ENCODE data around the gene POTEC. TPM values are rescaled to one million over a fixed set of nuclear protein-coding genes. Genes with fewer than 3 reads are reported as not detected.
"Not testable (repeated sequence)": the region's sequence is repeated elsewhere in the genome, so short reads cannot be mapped to it uniquely, and the experiment has no call there.

POTEC gene
- total RNA-seq, result not detected
- not detected for polyA plus RNA-seq (ENCODE audit: insufficient read depth, low read depth, low replicate concordance)
- long read RNA-seq, donor 1, result 0 reads
- long read RNA-seq, donor 2, result 0 reads
- long read RNA-seq, donor 3, result 0 reads
- long read RNA-seq, donor 4, result 0 reads
- long read RNA-seq, donor 5, result 0 reads
- long read RNA-seq, donor 6, result 0 reads
- long read RNA-seq, donor 7, result 0 reads
- long read RNA-seq, donor 8, result 0 reads
- long read RNA-seq, donor 9, result 0 reads
- long read RNA-seq, donor 10, result 0 reads

- H3K4me3 ChIP-seq (ENCODE audit: low read length in 3 of 3); H3K27me3 ChIP-seq (ENCODE audit: control insufficient read depth, insufficient read depth, low read length); H3K27ac ChIP-seq (ENCODE audit: low read depth in 2 of 2, low read length in 2 of 2); FAIRE-seq; H3K36me3 ChIP-seq (ENCODE audit: control insufficient read depth in 2 of 3, insufficient read depth in 3 of 3, low read length in 3 of 3); DNase-seq; intact Hi-C loops (cut with DNase I); H3K9me3 ChIP-seq (ENCODE audit: control insufficient read depth in 2 of 3, insufficient read depth in 1 of 3, low read length in 3 of 3); H3K9ac ChIP-seq (ENCODE audit: low read length in 3 of 3); H3K4me1 ChIP-seq (ENCODE audit: control insufficient read depth in 2 of 3, insufficient read depth in 2 of 3, low read depth in 1 of 3, low read length in 3 of 3): not testable (repeated sequence)
These were observed at the start of gene POTEC for GRCh38 chr18:14543446-14543964. Gene POTEC, minus strand, starts transcription at chr18:14543600. Its CDS starts 454 bp downstream, at chr18:14543146.

GRCh38 chr18:14577971-14578370 lies 34.6 kb upstream of the POTEC start:
- no peak overlapping the region for H3K4me3 ChIP-seq (ENCODE audit: low read length in 3 of 3)
- no peaks in the 10 kb centered on the region for H3K9me3 ChIP-seq (ENCODE audit: control insufficient read depth in 2 of 3, insufficient read depth in 1 of 3, low read length in 3 of 3)
- FAIRE-seq (no peak), DNase-seq (no peak)
- intact Hi-C loops (cut with DNase I), result no loop called here
- no peaks in the 10 kb centered on the region for H3K4me1 ChIP-seq (ENCODE audit: control insufficient read depth in 2 of 3, insufficient read depth in 2 of 3, low read depth in 1 of 3, low read length in 3 of 3)
- no peaks in the 10 kb centered on the region for H3K36me3 ChIP-seq (ENCODE audit: control insufficient read depth in 2 of 3, insufficient read depth in 3 of 3, low read length in 3 of 3)
- no peak for TF ChIP-seq CTCF (IDR thresholded peaks at IDR 0.05; ENCODE audit: borderline replicate concordance, extremely low read depth, insufficient read depth)
- H3K27ac ChIP-seq (ENCODE audit: low read depth in 2 of 2, low read length in 2 of 2), result no peak overlapping the region
- no peak overlapping the region for H3K9ac ChIP-seq (ENCODE audit: low read length in 3 of 3)
- no peaks in the 10 kb centered on the region for H3K27me3 ChIP-seq (ENCODE audit: control insufficient read depth, insufficient read depth, low read length)

- H3K36me3 ChIP-seq (ENCODE audit: control insufficient read depth in 2 of 3, insufficient read depth in 3 of 3, low read length in 3 of 3); intact Hi-C loops (cut with DNase I); H3K27ac ChIP-seq (ENCODE audit: low read depth in 2 of 2, low read length in 2 of 2); H3K4me3 ChIP-seq (ENCODE audit: low read length in 3 of 3); DNase-seq; H3K4me1 ChIP-seq (ENCODE audit: control insufficient read depth in 2 of 3, insufficient read depth in 2 of 3, low read depth in 1 of 3, low read length in 3 of 3); H3K9ac ChIP-seq (ENCODE audit: low read length in 3 of 3); H3K27me3 ChIP-seq (ENCODE audit: control insufficient read depth, insufficient read depth, low read length); H3K9me3 ChIP-seq (ENCODE audit: control insufficient read depth in 2 of 3, insufficient read depth in 1 of 3, low read length in 3 of 3); FAIRE-seq: not testable (repeated sequence)
These were observed 16.1 kb upstream of the POTEC start for GRCh38 chr18:14559502-14559901.

GRCh38 chr18:14531659-14532058 lies 11.7 kb downstream of the POTEC start:
- H3K4me1 ChIP-seq (ENCODE audit: control insufficient read depth in 2 of 3, insufficient read depth in 2 of 3, low read depth in 1 of 3, low read length in 3 of 3); H3K27me3 ChIP-seq (ENCODE audit: control insufficient read depth, insufficient read depth, low read length); DNase-seq; intact Hi-C loops (cut with DNase I); H3K36me3 ChIP-seq (ENCODE audit: control insufficient read depth in 2 of 3, insufficient read depth in 3 of 3, low read length in 3 of 3); H3K9ac ChIP-seq (ENCODE audit: low read length in 3 of 3); FAIRE-seq; H3K9me3 ChIP-seq (ENCODE audit: control insufficient read depth in 2 of 3, insufficient read depth in 1 of 3, low read length in 3 of 3); H3K4me3 ChIP-seq (ENCODE audit: low read length in 3 of 3); H3K27ac ChIP-seq (ENCODE audit: low read depth in 2 of 2, low read length in 2 of 2): not testable (repeated sequence)

- DNase-seq; H3K36me3 ChIP-seq (ENCODE audit: control insufficient read depth in 2 of 3, insufficient read depth in 3 of 3, low read length in 3 of 3); H3K9me3 ChIP-seq (ENCODE audit: control insufficient read depth in 2 of 3, insufficient read depth in 1 of 3, low read length in 3 of 3); H3K27ac ChIP-seq (ENCODE audit: low read depth in 2 of 2, low read length in 2 of 2); H3K9ac ChIP-seq (ENCODE audit: low read length in 3 of 3); intact Hi-C loops (cut with DNase I); H3K4me1 ChIP-seq (ENCODE audit: control insufficient read depth in 2 of 3, insufficient read depth in 2 of 3, low read depth in 1 of 3, low read length in 3 of 3); H3K4me3 ChIP-seq (ENCODE audit: low read length in 3 of 3); H3K27me3 ChIP-seq (ENCODE audit: control insufficient read depth, insufficient read depth, low read length); FAIRE-seq: not testable (repeated sequence)
These were observed 32.7 kb downstream of the POTEC start for GRCh38 chr18:14510707-14511106.

- DNase-seq; H3K27ac ChIP-seq (ENCODE audit: low read depth in 2 of 2, low read length in 2 of 2); H3K4me1 ChIP-seq (ENCODE audit: control insufficient read depth in 2 of 3, insufficient read depth in 2 of 3, low read depth in 1 of 3, low read length in 3 of 3); H3K36me3 ChIP-seq (ENCODE audit: control insufficient read depth in 2 of 3, insufficient read depth in 3 of 3, low read length in 3 of 3); H3K9me3 ChIP-seq (ENCODE audit: control insufficient read depth in 2 of 3, insufficient read depth in 1 of 3, low read length in 3 of 3); intact Hi-C loops (cut with DNase I); H3K9ac ChIP-seq (ENCODE audit: low read length in 3 of 3); H3K27me3 ChIP-seq (ENCODE audit: control insufficient read depth, insufficient read depth, low read length); FAIRE-seq; H3K4me3 ChIP-seq (ENCODE audit: low read length in 3 of 3): not testable (repeated sequence)
These were observed 39.7 kb downstream of the POTEC start for GRCh38 chr18:14503691-14504090.

GRCh38 chr18:14501894-14502293 lies 41.5 kb downstream of the POTEC start:
- H3K27ac ChIP-seq (ENCODE audit: low read depth in 2 of 2, low read length in 2 of 2); DNase-seq; intact Hi-C loops (cut with DNase I); H3K4me3 ChIP-seq (ENCODE audit: low read length in 3 of 3); H3K36me3 ChIP-seq (ENCODE audit: control insufficient read depth in 2 of 3, insufficient read depth in 3 of 3, low read length in 3 of 3); H3K4me1 ChIP-seq (ENCODE audit: control insufficient read depth in 2 of 3, insufficient read depth in 2 of 3, low read depth in 1 of 3, low read length in 3 of 3); FAIRE-seq; H3K9me3 ChIP-seq (ENCODE audit: control insufficient read depth in 2 of 3, insufficient read depth in 1 of 3, low read length in 3 of 3); H3K9ac ChIP-seq (ENCODE audit: low read length in 3 of 3); H3K27me3 ChIP-seq (ENCODE audit: control insufficient read depth, insufficient read depth, low read length): not testable (repeated sequence)

Measured in kidney (tissue), 22 donors.